HepG2 (cell line): Measurements from ENCODE around the gene RIC3. TPM values are rescaled to one million over a fixed set of nuclear protein-coding genes. Genes with fewer than 3 reads are reported as not detected.

ENCODE experiments used
- KDM3A ChIP-seq: IDR thresholded peaks from 2 replicates; pipeline ENCODE4 v1.6.1; 2018; ENCODE audit warnings: low read depth, missing compliant biosample characterization
- KDM5A ChIP-seq: fragments of 200-600 bp; sonication (generic); IDR thresholded peaks from 2 replicates; pipeline ENCODE4 v1.7.0; 2018; ENCODE audit warnings: antibody characterized with exemption, mild to moderate bottlenecking, low read length, borderline replicate concordance
- KDM5B ChIP-seq: sonication (generic); formaldehyde crosslinking; IDR thresholded peaks from 2 replicates; pipeline ENCODE4 v1.4.0; 2020; ENCODE audit warnings: missing genetic modification reagents, mild to moderate bottlenecking, borderline replicate concordance
- MBD4 ChIP-seq: IDR thresholded peaks from 2 replicates; pipeline ENCODE4 v1.6.1; 2012; ENCODE audit warnings: low read length, inconsistent platforms, borderline replicate concordance
- PRDM10 ChIP-seq: sonication (generic); formaldehyde crosslinking; IDR thresholded peaks from 2 replicates; pipeline ENCODE4 v1.4.0; 2020; ENCODE audit warnings: low read depth, missing genetic modification reagents
- RBM22 ChIP-seq: fragments of 200-400 bp; formaldehyde crosslinking; optimal IDR thresholded peaks from 2 replicates; pipeline ENCODE3; 2017; ENCODE audit warnings: mild to moderate bottlenecking, low read length, moderate library complexity
- REXO4 ChIP-seq: sonication (generic); formaldehyde crosslinking; IDR thresholded peaks from 2 replicates; pipeline ENCODE4 v1.8.0; 2022; ENCODE audit warnings: missing genetic modification reagents, mild to moderate bottlenecking, borderline replicate concordance
- RFXANK ChIP-seq: IDR thresholded peaks from 2 replicates; pipeline ENCODE4 v1.6.1; 2016
- ZBTB10 ChIP-seq: sonication (generic); formaldehyde crosslinking; IDR thresholded peaks from 2 replicates; pipeline ENCODE4 v1.4.0; 2020; ENCODE audit warnings: missing genetic modification reagents, borderline replicate concordance
- ZFYVE20 ChIP-seq: sonication (generic); formaldehyde crosslinking; IDR thresholded peaks from 2 replicates; pipeline ENCODE4 v1.8.0; 2023; ENCODE audit warnings: low read depth, mild to moderate bottlenecking, moderate library complexity, missing genetic modification reagents, borderline replicate concordance
- ZNF33B ChIP-seq: sonication (generic); formaldehyde crosslinking; IDR thresholded peaks from 2 replicates; pipeline ENCODE4 v1.5.1; 2020; ENCODE audit warnings: mild to moderate bottlenecking, missing genetic modification reagents
- polyA plus RNA-seq, 8 experiments: library from polyadenylated mRNA; depleted of rRNA in 3 of 8; stranded (reverse) in 7 of 8; unstranded in 1 of 8; fragments of >200 nt; fragmentation: Illumina TruSeq in 4 of 8; extraction: Trizol in 4 of 8; gene quantifications; 2 replicates each; pipeline versions ENCODE4 v1.2.1 to v1.2.3, GENCODE V29; 2011 to 2016; ENCODE audit warnings: low read depth in 4 of 8, missing spikeins in 1 of 8, mixed read lengths in 1 of 8; ENCODE audit not compliant: insufficient read depth in 1 of 8
- total RNA-seq, 5 experiments: library from RNA; depleted of rRNA; stranded (reverse); fragments of >200 nt; fragmentation: Illumina TruSeq; extraction: Trizol; gene quantifications; 2 replicates each; pipeline ENCODE4 v1.2.3, GENCODE V29; 2016; ENCODE audit warnings: low read depth in 1 of 5

The RIC3 gene
- total and polyA plus RNA-seq, 2 of the 13 experiments (the other 11 are each of a cell fraction or from before 2014, with no cell fraction given) = not detected

- TF ChIP-seq REXO4 (CRISPR knock-in tag) (no peak), RFXANK (no peak), ZNF33B (CRISPR knock-in tag) (no peak), ZFYVE20 (CRISPR knock-in tag) (no peak), RBM22 (no peak), MBD4 (no peak), ZBTB10 (CRISPR knock-in tag) (no peak), KDM5A (no peak), PRDM10 (CRISPR knock-in tag) (no peak), KDM5B (CRISPR knock-in tag) (no peak), KDM3A (CRISPR knock-in tag) (no peak)
These were observed 49.1 kb upstream of the RIC3 start (continued) for GRCh38 chr11:8217926-8218325.
